ENCODE results near the gene EPB41L4A. TPM values are rescaled to one million over a fixed set of nuclear protein-coding genes. Genes with fewer than 3 reads are reported as not detected.

The EPB41L4A gene
- total and polyA plus RNA-seq, 2 experiments from 2014 or later: 0.11 to 0.76 TPM

DNA sequence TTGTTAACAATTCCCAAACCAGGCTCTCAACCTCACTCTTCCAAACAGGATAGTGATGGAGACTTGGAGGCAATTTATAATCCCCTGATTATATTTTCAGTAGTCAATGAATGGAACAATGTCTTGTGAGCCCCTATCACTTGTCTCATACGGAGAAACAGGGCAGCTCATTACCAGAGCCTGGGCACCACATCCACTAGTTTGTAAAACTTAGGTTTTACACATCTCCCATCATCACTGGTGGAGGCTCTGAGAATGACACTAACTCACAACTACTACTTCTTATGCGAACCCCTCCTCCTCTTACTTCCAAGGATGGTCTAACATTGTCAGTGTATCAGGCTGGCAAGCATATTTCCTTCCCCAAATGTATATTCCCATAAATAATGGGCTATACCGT lies 253.7 kb downstream of the EPB41L4A start:
- no peak overlapping the region for H2AFZ ChIP-seq
- DNase-seq: no peak
- peaks cover 25% of the 10 kb centered on the region for H3K36me3 ChIP-seq (ENCODE audit: low read depth)
- no peak overlapping the region for H3K9ac ChIP-seq
- H3F3A ChIP-seq (ENCODE audit: insufficient read depth): peaks cover 80% of the 10 kb centered on the region
- no peaks in the 10 kb centered on the region for H3K9me2 ChIP-seq (ENCODE audit: insufficient read depth)
- H3K27ac ChIP-seq: peak overlapping the region; percentile 4; the same call in 1 of the 2 replicates
- H3K27me3 ChIP-seq (replicated peaks; ENCODE audit: insufficient read depth): no peaks in the 10 kb centered on the region
- peaks cover 13% of the 10 kb centered on the region for H3K4me1 ChIP-seq (ENCODE audit: insufficient read depth)
- H3K79me2 ChIP-seq (ENCODE audit: insufficient read depth): peaks cover 24% of the 10 kb centered on the region
- WGBS, 2 experiments (ENCODE audit: low coverage in 1 of 2, low lambda C conversion rate in 2 of 2, missing lambda C conversion rate in 2 of 2): 47 to 54% methylated on average over 3 of the region's 3 CpGs
- H3K9me3 ChIP-seq (ENCODE audit: low read depth): no peaks in the 10 kb centered on the region
- TF ChIP-seq EZH2phosphoT487 (IDR thresholded peaks at IDR 0.05; ENCODE audit: insufficient read depth, low read depth) (no peak), EZH2 (IDR thresholded peaks at IDR 0.05; ENCODE audit: insufficient read depth, poor library complexity, severe bottlenecking) (no peak)
- peaks cover 6% of the 10 kb centered on the region; the same call in 1 of the 2 replicates for H4K20me1 ChIP-seq (ENCODE audit: insufficient read depth)
- in situ Hi-C loops (cut with MboI): no loop called here
- no peak overlapping the region for H3K4me3 ChIP-seq
- no peak overlapping the region for H3K4me2 ChIP-seq (ENCODE audit: unreplicated experiment)

DNA sequence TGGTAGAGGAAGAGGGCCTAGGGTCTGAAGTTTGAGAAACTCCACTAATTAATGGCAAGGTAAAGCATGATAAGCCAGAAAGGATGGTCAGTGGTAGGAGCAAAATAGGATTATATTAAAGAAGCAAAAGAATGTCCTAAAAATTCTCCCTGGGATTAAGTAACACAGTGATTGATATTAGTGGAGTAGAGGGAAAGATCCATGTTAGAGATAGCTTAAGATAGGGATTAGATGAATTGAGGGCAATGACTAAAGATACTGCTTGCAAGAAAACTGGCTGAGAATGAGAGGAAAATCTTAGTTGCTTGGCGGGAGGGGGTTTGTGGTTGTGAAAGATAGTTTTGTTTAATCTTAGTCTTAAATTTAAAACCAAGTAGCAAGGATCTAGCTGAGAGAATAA lies 255.6 kb downstream of the EPB41L4A start:
- Histone ChIP-seq H3K4me2 (ENCODE audit: unreplicated experiment) (peak overlapping the region; percentile 95), H3K4me1 (ENCODE audit: insufficient read depth) (peaks cover 13% of the 10 kb centered on the region), H3K27ac (peak overlapping the region; percentile 12; the same call in 1 of the 2 replicates), H2AFZ (no peak overlapping the region), H3K36me3 (ENCODE audit: low read depth) (peaks cover 25% of the 10 kb centered on the region), H3K79me2 (ENCODE audit: insufficient read depth) (peaks cover 24% of the 10 kb centered on the region), H3F3A (ENCODE audit: insufficient read depth) (peaks cover 74% of the 10 kb centered on the region), H3K9me2 (ENCODE audit: insufficient read depth) (no peaks in the 10 kb centered on the region), H3K4me3 (peak overlapping the region; percentile 95), H4K20me1 (ENCODE audit: insufficient read depth) (peaks cover 6% of the 10 kb centered on the region; the same call in 1 of the 2 replicates), H3K9ac (peak overlapping the region; percentile 95), H3K27me3 (replicated peaks; ENCODE audit: insufficient read depth) (no peaks in the 10 kb centered on the region), H3K9me3 (ENCODE audit: low read depth) (no peaks in the 10 kb centered on the region)
- in situ Hi-C loops (cut with MboI): no loop called here
- no peak for DNase-seq
- no peak for TF ChIP-seq EZH2phosphoT487 (IDR thresholded peaks at IDR 0.05; ENCODE audit: insufficient read depth, low read depth)
- TF ChIP-seq EZH2 (IDR thresholded peaks at IDR 0.05; ENCODE audit: insufficient read depth, poor library complexity, severe bottlenecking): no peak
- 92 to 100% methylated on average over 1 of the region's 1 CpG for WGBS, 2 experiments (ENCODE audit: low coverage in 1 of 2, low lambda C conversion rate in 2 of 2, missing lambda C conversion rate in 2 of 2)

DNA sequence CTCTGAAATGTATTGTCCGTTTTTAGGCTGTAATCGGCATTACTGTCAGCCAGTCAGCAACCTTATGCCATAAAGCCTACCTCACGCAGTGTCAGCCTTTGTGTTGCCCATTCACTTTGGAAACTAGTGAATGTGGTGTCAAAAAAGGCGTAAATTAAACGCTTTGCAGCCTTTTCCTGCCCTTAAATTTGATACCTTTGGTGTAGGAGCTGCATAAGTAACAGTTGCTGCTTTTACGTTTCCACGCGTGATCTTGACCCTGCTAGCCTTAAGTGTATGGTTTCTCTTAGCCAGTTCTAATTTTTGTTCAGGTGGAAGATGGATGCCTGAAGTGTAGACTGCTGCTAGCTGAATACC lies 257.7 kb downstream of the EPB41L4A start:
- peaks cover 13% of the 10 kb centered on the region for H3K4me1 ChIP-seq (ENCODE audit: insufficient read depth)
- H2AFZ ChIP-seq: 0 out of 2 replicates have a peak overlapping the region, but pooled peaks have one; percentile 81
- peaks cover 6% of the 10 kb centered on the region; the same call in 1 of the 2 replicates for H4K20me1 ChIP-seq (ENCODE audit: insufficient read depth)
- H3F3A ChIP-seq (ENCODE audit: insufficient read depth): peaks cover 54% of the 10 kb centered on the region
- peaks cover 25% of the 10 kb centered on the region for H3K36me3 ChIP-seq (ENCODE audit: low read depth)
- H3K4me2 ChIP-seq (ENCODE audit: unreplicated experiment): peak overlapping the region; percentile 95
- peak overlapping the region; percentile 95 for H3K4me3 ChIP-seq
- H3K27ac ChIP-seq: peak overlapping the region; percentile 76
- peaks cover 24% of the 10 kb centered on the region for H3K79me2 ChIP-seq (ENCODE audit: insufficient read depth)
- in situ Hi-C loops (cut with MboI): no loop called here
- no peaks in the 10 kb centered on the region for H3K27me3 ChIP-seq (replicated peaks; ENCODE audit: insufficient read depth)
- 0 to 2% methylated on average over 8 of the region's 8 CpGs for WGBS, 2 experiments (ENCODE audit: low coverage in 1 of 2, low lambda C conversion rate in 2 of 2, missing lambda C conversion rate in 2 of 2)
- H3K9me3 ChIP-seq (ENCODE audit: low read depth): no peaks in the 10 kb centered on the region
- H3K9ac ChIP-seq: peak overlapping the region; percentile 95
- H3K9me2 ChIP-seq (ENCODE audit: insufficient read depth): no peaks in the 10 kb centered on the region
- TF ChIP-seq EZH2phosphoT487 (IDR thresholded peaks at IDR 0.05; ENCODE audit: insufficient read depth, low read depth) (no peak), EZH2 (IDR thresholded peaks at IDR 0.05; ENCODE audit: insufficient read depth, poor library complexity, severe bottlenecking) (no peak)
- no peak for DNase-seq

DNA sequence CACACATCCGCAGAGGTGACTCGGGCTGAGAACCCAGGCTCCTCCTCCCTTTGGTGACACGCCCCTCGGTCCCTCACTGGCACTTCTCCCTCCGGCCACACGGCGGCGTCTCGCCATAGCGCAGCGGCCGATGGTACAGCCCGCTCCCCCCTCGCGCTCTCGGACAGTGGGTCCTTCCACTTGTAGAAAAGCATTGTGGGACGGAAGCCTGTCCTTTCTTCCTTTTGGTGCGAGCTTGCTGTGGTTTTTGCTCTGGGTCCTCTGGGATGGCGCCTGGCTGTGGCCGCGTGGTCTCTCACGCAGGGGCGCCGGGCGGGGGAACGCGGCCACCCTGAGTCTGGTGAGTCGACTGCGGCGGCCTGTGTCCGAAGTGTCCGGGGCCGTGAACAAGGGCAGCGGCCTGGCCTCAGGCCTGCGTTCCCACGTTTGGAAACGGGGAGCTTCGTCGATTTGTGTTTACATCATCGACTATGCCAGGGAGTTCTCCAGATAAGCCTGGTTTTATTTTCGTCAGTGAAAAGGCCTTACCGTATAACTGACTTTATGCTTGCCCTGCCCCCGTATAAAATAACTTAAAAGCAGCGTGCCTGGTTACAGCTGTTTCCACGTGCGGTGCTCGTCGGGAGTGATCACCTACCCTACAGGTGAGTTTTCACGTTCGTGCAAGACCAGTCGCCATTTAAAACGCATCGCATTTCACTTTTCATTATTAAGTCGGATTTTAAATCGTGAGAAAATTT lies 258.3 kb downstream of the EPB41L4A start:
- Histone ChIP-seq H4K20me1 (ENCODE audit: insufficient read depth) (peaks cover 6% of the 10 kb centered on the region; the same call in 1 of the 2 replicates), H3K36me3 (ENCODE audit: low read depth) (peaks cover 25% of the 10 kb centered on the region), H3F3A (ENCODE audit: insufficient read depth) (peaks cover 49% of the 10 kb centered on the region), H3K79me2 (ENCODE audit: insufficient read depth) (peaks cover 24% of the 10 kb centered on the region), H3K9me2 (ENCODE audit: insufficient read depth) (no peaks in the 10 kb centered on the region), H3K27me3 (replicated peaks; ENCODE audit: insufficient read depth) (no peaks in the 10 kb centered on the region), H3K4me2 (ENCODE audit: unreplicated experiment) (peak overlapping the region; percentile 95), H3K4me3 (peak overlapping the region; percentile 95), H2AFZ (peak overlapping the region; percentile 81), H3K27ac (peak overlapping the region; percentile 76), H3K4me1 (ENCODE audit: insufficient read depth) (peaks cover 13% of the 10 kb centered on the region), H3K9ac (peak overlapping the region; percentile 95), H3K9me3 (ENCODE audit: low read depth) (no peaks in the 10 kb centered on the region)
- in situ Hi-C loops (cut with MboI): no loop called here
- DNase-seq: peak; percentile 90
- TF ChIP-seq EZH2 (IDR thresholded peaks at IDR 0.05; ENCODE audit: insufficient read depth, poor library complexity, severe bottlenecking) (no peak), EZH2phosphoT487 (IDR thresholded peaks at IDR 0.05; ENCODE audit: insufficient read depth, low read depth) (no peak)
- WGBS, 2 experiments (ENCODE audit: low coverage in 1 of 2, low lambda C conversion rate in 2 of 2, missing lambda C conversion rate in 2 of 2): 1% methylated on average over 55 of the region's 55 CpGs

Data from GM23248 (cell line).